HEK293 (cell line): ENCODE measurements around the gene RRBP1.

Experiments used
- CTCF ChIP-seq: fragments of 450-650 bp; formaldehyde crosslinking; IDR thresholded peaks from 2 replicates; pipeline ENCODE4 v1.5.1; 2016; ENCODE audit warnings: missing biosample characterization, missing genetic modification characterization
- GLI2 ChIP-seq: fragments of 450-650 bp; formaldehyde crosslinking; IDR thresholded peaks from 2 replicates; pipeline ENCODE4; 2017; ENCODE audit warnings: missing biosample characterization, missing genetic modification characterization, low read depth, borderline replicate concordance
- SALL2 ChIP-seq: fragments of 450-650 bp; formaldehyde crosslinking; IDR thresholded peaks from 2 replicates; pipeline ENCODE4 v1.5.0; 2017; ENCODE audit warnings: missing biosample characterization, mild to moderate bottlenecking, missing genetic modification characterization, borderline replicate concordance
- ZNF121 ChIP-seq: fragments of 450-650 bp; formaldehyde crosslinking; IDR thresholded peaks from 2 replicates; pipeline ENCODE4 v1.5.1; 2016; ENCODE audit warnings: missing biosample characterization, missing genetic modification characterization
- ZNF292 ChIP-seq: fragments of 450-650 bp; formaldehyde crosslinking; IDR thresholded peaks from 2 replicates; pipeline ENCODE4 v1.5.1; 2016; ENCODE audit warnings: low read depth, missing biosample characterization, missing genetic modification characterization, borderline replicate concordance
- ZNF664 ChIP-seq: fragments of 450-650 bp; formaldehyde crosslinking; IDR thresholded peaks from 2 replicates; pipeline ENCODE4 v1.5.1; 2016; ENCODE audit warnings: missing biosample characterization, missing genetic modification characterization
- ZNF707 ChIP-seq: fragments of 450-650 bp; formaldehyde crosslinking; IDR thresholded peaks from 2 replicates; pipeline ENCODE4 v1.5.1; 2016; ENCODE audit warnings: missing biosample characterization, missing genetic modification characterization

GRCh38 chr20:17712201-17712600, 30.2 kb upstream of the RRBP1 start:
- TF ChIP-seq CTCF (no peak), ZNF292 (no peak), ZNF664 (tag by site-specific recombination) (no peak), ZNF121 (no peak), SALL2 (tag by site-specific recombination) (no peak), GLI2 (no peak), ZNF707 (tag by site-specific recombination) (no peak)
